Stomach (tissue), 4 donors: Measurements from ENCODE around the gene LCLAT1.

Experiments
- CTCF ChIP-seq, 7 experiments: fragments of 450-650 bp in 4 of 7; fragments of 200-600 bp in 3 of 7; sonication (generic) in 3 of 7; IDR thresholded peaks; one replicate each; pipeline ENCODE4 v1.5.1; 2016 to 2019; ENCODE audit warnings: antibody characterized with exemption in 7 of 7, control low read depth in 2 of 7, mild to moderate bottlenecking in 1 of 7
- EP300 ChIP-seq: sonication (generic); formaldehyde crosslinking; IDR thresholded peaks from one replicate; pipeline ENCODE4 v1.6.1; 2017; ENCODE audit warnings: antibody characterized with exemption

GRCh38 chr2:30522421-30522820 is 75.4 kb downstream of the LCLAT1 start:
- TF ChIP-seq CTCF (IDR thresholded peaks at IDR 0.05) (no peak), EP300 (no peak)
